ENCODE data around the gene ST3GAL3.

DNA sequence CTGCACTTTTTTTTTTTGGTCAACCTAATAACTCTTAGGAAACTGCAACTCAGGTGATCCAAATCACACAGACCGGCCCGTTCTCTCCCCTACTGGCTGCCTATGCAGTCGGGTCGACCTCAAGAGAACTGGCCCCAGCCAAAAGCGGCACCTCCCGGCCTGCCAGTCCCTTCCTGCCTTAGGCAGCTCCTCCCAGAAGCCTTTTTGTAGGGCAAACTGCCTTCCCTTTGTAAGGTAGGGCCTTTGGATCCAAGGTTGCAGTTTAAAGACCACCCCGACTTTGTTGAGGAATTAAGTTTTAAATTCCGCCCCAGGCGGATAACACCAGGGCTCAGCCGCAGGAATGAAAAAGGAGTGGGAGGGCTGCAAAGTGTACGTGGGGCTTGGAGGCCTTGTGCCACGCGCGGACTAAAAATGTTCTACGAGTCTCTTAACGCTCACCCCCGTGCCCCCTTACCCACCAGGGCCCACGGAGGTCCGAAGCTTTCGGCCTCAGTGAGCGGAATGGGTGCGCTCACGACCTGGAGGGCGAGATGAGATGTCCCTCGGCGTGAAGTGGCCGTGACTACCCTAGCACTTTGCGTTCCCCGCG is 642 bp upstream of the ST3GAL3 start:
- TF ChIP-seq, protein P1, sequence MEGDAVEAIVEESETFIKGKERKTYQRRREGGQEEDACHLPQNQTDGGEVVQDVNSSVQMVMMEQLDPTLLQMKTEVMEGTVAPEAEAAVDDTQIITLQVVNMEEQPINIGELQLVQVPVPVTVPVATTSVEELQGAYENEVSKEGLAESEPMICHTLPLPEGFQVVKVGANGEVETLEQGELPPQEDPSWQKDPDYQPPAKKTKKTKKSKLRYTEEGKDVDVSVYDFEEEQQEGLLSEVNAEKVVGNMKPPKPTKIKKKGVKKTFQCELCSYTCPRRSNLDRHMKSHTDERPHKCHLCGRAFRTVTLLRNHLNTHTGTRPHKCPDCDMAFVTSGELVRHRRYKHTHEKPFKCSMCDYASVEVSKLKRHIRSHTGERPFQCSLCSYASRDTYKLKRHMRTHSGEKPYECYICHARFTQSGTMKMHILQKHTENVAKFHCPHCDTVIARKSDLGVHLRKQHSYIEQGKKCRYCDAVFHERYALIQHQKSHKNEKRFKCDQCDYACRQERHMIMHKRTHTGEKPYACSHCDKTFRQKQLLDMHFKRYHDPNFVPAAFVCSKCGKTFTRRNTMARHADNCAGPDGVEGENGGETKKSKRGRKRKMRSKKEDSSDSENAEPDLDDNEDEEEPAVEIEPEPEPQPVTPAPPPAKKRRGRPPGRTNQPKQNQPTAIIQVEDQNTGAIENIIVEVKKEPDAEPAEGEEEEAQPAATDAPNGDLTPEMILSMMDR (IDR thresholded peaks at IDR 0.05; ENCODE audit: insufficient read depth, low read depth, low read length) = no peak
- no peak for TF ChIP-seq EZH2 (IDR thresholded peaks at IDR 0.05; ENCODE audit: insufficient read depth, low read length)

Data from astrocyte (in vitro differentiated cells and primary cell).